ENCODE data around the gene EHMT1.

DNA sequence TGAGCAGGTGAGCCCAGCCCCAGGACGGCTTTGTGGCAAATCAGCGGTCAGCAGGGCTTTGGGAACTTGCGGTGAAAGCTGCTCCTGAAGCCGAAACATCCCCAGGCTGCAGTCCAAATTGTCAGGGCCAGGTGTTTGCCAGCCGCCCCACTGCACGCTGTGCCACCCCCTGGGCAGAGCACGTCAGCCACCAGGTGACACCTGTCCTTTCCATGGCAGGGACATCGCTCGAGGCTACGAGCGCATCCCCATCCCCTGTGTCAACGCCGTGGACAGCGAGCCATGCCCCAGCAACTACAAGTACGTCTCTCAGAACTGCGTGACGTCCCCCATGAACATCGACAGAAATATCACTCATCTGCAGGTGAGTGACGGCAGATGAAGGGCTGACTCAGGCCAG, 194.4 kb downstream of the EHMT1 start:
- TF ChIP-seq, protein P1, sequence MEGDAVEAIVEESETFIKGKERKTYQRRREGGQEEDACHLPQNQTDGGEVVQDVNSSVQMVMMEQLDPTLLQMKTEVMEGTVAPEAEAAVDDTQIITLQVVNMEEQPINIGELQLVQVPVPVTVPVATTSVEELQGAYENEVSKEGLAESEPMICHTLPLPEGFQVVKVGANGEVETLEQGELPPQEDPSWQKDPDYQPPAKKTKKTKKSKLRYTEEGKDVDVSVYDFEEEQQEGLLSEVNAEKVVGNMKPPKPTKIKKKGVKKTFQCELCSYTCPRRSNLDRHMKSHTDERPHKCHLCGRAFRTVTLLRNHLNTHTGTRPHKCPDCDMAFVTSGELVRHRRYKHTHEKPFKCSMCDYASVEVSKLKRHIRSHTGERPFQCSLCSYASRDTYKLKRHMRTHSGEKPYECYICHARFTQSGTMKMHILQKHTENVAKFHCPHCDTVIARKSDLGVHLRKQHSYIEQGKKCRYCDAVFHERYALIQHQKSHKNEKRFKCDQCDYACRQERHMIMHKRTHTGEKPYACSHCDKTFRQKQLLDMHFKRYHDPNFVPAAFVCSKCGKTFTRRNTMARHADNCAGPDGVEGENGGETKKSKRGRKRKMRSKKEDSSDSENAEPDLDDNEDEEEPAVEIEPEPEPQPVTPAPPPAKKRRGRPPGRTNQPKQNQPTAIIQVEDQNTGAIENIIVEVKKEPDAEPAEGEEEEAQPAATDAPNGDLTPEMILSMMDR (IDR thresholded peaks at IDR 0.05) = no peak
- TF ChIP-seq POLR2A (IDR thresholded peaks at IDR 0.05) = no peak

Measured in right lobe of liver (tissue), 4 donors.